ENCODE data around the gene ANO2.
"Not testable (repeated sequence)": the region's sequence is repeated elsewhere in the genome, so short reads cannot be mapped to it uniquely, and the experiment has no call there.

Gene ANO2

DNA sequence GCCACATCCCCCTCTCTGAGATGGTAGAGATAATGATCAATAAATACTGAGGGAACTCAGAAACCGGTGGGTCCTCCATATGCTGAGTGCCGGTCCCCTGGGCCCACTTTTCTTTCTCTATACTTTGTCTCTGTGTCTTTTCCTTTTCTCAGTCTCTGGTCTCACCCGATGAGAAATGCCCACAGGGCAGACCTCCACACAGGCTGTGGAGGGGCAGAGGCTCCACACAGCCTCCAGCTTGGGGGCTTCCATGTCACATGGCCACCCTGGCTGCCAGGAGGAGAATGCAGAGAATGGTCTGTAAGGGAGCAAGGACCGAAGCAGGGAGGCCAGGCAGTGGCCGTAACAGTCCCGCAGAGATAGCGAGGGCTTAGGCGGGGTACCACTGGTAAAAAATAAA is 407.3 kb downstream of the ANO2 start:
- ATAC-seq, result no peak
- TF ChIP-seq ZNF565 (CRISPR knock-in tag; conservative IDR thresholded peaks at IDR 0.05; ENCODE audit: low read depth) (no peak), PATZ1 (CRISPR knock-in tag; IDR thresholded peaks at IDR 0.05; ENCODE audit: borderline replicate concordance) (no peak), ARNTL (CRISPR knock-in tag; IDR thresholded peaks at IDR 0.05; ENCODE audit: borderline replicate concordance, low read depth) (no peak), BACH2 (CRISPR knock-in tag; IDR thresholded peaks at IDR 0.05; ENCODE audit: borderline replicate concordance) (no peak), ESRRG (CRISPR knock-in tag; IDR thresholded peaks at IDR 0.05) (no peak), OSR1 (CRISPR knock-in tag; IDR thresholded peaks at IDR 0.05) (no peak)

DNA sequence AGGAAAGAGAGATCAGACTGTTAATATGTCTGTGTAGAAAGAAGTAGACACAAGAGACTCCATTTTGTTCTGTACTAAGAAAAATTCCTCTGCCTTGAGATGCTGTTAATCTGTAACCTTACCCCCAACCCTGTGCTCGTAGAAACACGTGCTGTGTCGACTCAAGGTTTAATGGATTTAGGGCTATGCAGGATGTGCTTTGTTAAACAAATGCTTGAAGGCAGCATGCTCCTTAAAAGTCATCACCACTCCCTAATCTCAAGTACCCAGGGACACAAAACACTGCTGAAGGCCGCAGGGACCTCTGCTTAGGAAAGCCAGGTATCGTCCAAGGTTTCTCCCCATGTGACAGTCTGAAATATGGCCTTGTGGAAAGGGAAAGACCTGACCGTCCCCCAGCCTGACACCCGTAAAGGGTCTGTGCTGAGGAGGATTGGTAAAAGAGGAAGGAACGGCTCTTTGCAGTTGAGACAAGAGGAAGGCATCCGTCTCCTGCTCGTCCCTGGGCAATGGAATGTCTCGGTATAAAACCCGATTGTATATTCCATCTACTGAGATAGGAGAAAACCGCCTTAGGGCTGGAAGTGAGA is 407.9 kb downstream of the ANO2 start:
- not testable (repeated sequence) for ATAC-seq

DNA sequence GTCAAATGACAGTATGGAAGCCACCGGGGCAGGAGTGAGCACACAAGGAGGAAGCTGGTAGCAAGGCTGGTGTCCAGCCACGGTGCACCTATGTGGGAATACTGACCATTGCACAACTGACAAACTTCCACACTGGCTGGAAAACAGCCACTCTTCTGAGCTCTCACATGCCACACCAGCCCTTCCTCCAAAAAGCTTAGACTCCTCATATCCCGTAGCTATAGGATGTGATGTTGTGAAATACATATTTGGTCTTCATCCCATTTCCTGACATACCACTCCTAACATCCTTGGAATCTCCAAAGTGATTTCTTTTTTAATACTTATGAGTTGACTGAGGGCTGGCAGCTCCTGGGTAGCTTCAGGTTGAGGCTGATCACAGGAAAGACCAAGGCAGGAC is 409.5 kb downstream of the ANO2 start:
- ATAC-seq, result no peak
- TF ChIP-seq, protein P1, sequence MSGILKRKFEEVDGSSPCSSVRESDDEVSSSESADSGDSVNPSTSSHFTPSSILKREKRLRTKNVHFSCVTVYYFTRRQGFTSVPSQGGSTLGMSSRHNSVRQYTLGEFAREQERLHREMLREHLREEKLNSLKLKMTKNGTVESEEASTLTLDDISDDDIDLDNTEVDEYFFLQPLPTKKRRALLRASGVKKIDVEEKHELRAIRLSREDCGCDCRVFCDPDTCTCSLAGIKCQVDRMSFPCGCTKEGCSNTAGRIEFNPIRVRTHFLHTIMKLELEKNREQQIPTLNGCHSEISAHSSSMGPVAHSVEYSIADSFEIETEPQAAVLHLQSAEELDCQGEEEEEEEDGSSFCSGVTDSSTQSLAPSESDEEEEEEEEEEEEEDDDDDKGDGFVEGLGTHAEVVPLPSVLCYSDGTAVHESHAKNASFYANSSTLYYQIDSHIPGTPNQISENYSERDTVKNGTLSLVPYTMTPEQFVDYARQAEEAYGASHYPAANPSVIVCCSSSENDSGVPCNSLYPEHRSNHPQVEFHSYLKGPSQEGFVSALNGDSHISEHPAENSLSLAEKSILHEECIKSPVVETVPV (CRISPR knock-in tag; IDR thresholded peaks at IDR 0.05), result no peak
- TF ChIP-seq ZC3H10 (CRISPR knock-in tag; IDR thresholded peaks at IDR 0.05) (no peak), ZNF565 (CRISPR knock-in tag; conservative IDR thresholded peaks at IDR 0.05; ENCODE audit: low read depth) (no peak), POU6F1 (CRISPR knock-in tag; IDR thresholded peaks at IDR 0.05; ENCODE audit: borderline replicate concordance, low read depth) (no peak), ARNTL (CRISPR knock-in tag; IDR thresholded peaks at IDR 0.05; ENCODE audit: borderline replicate concordance, low read depth) (no peak)

DNA sequence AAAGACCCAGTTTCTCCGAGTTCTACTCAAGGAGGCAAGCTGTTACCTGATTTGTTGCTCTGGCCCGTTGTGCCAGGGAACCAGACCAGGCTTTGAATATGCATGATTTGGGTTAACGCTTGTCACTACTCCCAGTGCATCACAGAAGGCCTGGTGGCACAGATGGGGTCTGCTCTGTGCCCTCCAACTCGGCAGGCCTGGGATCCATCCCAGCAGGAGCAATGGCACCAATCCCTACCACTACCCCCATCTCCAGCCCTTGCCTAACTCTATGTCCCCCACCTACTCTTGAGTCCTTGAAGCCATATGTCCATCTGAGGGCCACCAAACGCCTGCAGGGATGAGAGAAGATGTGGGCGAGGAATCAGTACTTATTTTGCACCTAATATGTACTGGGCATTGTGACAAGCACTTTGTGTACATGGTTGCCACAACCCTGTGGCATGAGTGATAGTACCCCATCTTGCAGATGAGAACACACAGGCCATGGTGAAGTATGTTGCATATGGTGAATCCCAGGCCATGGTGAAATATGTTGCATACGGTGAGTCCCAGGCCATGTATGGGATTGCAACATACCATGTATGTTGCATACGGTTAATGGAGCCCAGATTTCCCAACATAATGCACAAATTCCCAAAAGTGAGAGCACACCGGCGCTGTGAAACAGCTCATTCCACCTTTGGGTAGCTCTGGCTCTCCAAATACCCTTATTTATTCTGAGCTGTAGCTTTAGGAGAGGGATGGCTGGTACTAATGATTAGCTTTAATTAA is 410.4 kb downstream of the ANO2 start:
- TF ChIP-seq POU6F1 (CRISPR knock-in tag; IDR thresholded peaks at IDR 0.05; ENCODE audit: borderline replicate concordance, low read depth) (no peak), ESRRG (CRISPR knock-in tag; IDR thresholded peaks at IDR 0.05) (no peak), BACH2 (CRISPR knock-in tag; IDR thresholded peaks at IDR 0.05; ENCODE audit: borderline replicate concordance) (no peak), ZFP3 (CRISPR knock-in tag; IDR thresholded peaks at IDR 0.05) (no peak), RARB (CRISPR knock-in tag; IDR thresholded peaks at IDR 0.05) (no peak), ZFP30 (CRISPR knock-in tag; IDR thresholded peaks at IDR 0.05) (no peak), ISL1 (CRISPR knock-in tag; IDR thresholded peaks at IDR 0.05) (no peak), CSDC2 (CRISPR knock-in tag; IDR thresholded peaks at IDR 0.05) (no peak), ZNF70 (CRISPR knock-in tag; IDR thresholded peaks at IDR 0.05) (no peak), OSR1 (CRISPR knock-in tag; IDR thresholded peaks at IDR 0.05) (no peak), ZNF565 (CRISPR knock-in tag; conservative IDR thresholded peaks at IDR 0.05; ENCODE audit: low read depth) (no peak), ZNF8 (CRISPR knock-in tag; IDR thresholded peaks at IDR 0.05) (no peak), ARNTL (CRISPR knock-in tag; IDR thresholded peaks at IDR 0.05; ENCODE audit: borderline replicate concordance, low read depth) (no peak), ZC3H10 (CRISPR knock-in tag; IDR thresholded peaks at IDR 0.05) (no peak), TOX (CRISPR knock-in tag; IDR thresholded peaks at IDR 0.05; ENCODE audit: borderline replicate concordance) (no peak), TCF4 (CRISPR knock-in tag; IDR thresholded peaks at IDR 0.05; ENCODE audit: borderline replicate concordance) (no peak)
- TF ChIP-seq, protein P1 (CRISPR knock-in tag; IDR thresholded peaks at IDR 0.05), result no peak
- ATAC-seq, result no peak

Measured in SK-N-SH treated with all-trans-retinoic acid at 6 μM for 48 hours (cell line).